NCI-H82 (cell line): Measurements from ENCODE around the gene CHST10.
A peak's percentile ranks its signal among the peaks of the same experiment; 100 is the strongest.

Source experiments
- DNase-seq: peaks from one replicate; lab custom pipeline; 2025; lab: John Stamatoyannopoulos, UW

The CHST10 gene

DNA sequence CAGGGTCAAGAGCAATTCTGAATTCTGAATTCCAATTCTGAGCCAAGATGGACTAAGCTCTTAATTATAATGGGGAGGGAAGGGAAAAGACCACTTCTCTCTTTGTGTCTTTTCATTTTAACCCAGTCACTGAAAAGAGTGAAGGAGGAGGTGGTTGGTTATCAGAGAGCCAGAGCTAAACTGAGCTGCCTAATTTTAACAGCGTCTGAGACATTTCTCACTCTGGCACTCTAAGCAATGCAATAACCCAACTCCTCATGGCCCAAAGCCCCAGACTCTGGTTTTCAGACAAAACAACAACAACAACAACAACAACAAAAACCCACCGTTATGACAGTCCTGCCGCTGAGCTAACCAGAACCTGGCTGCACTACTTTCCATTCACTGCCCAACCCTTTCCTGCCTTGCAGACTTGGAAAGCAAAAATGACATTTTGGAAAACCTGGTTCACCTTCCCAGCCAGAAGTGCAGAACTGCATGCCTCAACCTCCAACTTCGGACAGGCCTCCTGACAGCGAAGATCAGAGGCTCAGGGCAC lies 1.0 kb downstream of the CHST10 start:
- peak; percentile 31 for DNase-seq

DNA sequence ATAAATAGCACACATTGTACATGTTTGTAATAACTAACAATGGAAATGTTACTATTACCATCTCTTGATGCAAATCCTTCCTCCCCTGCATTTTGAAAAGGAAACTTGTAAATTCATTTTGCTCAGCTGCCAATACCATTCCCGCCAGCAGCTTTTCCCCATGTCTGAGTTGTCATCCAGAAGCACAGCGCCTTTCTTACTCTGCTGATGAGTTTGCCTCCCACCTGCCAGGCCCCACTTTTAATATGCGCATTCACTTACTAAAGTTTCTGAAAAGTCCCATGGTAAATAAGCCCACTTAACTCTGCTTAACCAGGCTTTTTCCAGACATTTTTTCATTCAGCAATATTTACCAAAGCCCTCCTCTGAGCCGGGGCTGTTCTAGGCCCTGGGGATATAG lies 3.9 kb downstream of the CHST10 start:
- DNase-seq: no peak

DNA sequence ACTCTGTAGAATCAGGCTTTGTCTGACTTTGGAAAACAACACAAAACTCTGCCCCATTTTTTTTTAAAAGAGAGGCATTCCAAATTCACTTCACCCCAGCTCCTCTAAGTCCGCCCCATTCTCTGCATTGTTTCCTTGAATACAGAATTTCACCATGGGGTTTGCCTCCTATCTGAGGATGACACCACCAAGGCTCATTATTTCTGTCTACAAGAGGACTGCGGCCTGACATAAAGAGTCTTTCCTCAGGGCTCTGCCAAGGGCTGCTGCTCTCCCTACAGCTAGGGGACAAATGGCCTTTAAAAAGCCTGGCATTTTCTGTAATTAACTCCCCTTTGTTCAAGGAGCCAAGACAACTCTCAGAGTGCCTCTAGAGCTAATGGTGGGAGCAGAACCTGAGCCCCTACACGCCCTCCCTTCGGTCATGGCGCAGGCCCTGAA lies 4.6 kb downstream of the CHST10 start:
- DNase-seq: no peak

DNA sequence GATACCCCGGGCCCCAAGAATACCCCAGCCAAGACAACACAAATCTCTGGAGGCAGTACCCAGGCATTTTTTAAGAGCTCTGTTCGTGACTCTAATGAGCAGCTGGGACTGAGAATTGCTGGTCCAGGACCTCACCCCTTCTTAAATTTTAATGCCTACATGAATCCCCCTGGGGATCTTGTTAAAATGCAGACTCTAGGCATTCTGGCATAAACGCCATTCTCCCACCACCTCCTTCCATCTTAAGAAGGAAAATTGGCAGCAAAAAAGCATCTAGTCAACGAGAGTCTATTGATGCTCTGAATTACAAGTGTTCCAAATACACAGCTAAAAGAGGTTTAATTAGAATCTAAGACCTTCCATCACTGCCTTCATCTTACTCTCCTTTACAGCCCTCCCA lies 5.0 kb downstream of the CHST10 start:
- DNase-seq: no peak

DNA sequence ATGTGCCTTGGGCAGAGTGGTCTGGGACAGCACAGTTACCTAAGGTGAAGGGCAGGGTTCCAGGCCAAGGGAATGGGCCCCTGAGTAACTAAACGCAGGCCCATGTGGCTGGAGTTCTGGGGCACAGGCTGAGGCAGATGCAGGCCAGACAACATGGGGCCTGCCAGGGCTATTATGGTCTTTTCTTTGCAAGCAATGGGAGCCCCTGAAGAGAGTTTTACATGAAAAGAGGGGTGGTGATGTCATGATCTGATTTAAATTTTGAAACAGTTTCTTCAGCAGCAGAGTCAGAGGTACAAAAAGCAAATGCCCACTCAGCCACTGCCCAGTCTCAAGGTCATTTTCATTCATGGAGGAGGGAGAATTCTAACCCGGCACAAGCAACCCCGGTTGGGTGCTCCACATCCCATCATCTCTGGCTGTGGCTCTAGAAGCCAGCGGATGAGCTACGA lies 5.6 kb downstream of the CHST10 start:
- no peak for DNase-seq

DNA sequence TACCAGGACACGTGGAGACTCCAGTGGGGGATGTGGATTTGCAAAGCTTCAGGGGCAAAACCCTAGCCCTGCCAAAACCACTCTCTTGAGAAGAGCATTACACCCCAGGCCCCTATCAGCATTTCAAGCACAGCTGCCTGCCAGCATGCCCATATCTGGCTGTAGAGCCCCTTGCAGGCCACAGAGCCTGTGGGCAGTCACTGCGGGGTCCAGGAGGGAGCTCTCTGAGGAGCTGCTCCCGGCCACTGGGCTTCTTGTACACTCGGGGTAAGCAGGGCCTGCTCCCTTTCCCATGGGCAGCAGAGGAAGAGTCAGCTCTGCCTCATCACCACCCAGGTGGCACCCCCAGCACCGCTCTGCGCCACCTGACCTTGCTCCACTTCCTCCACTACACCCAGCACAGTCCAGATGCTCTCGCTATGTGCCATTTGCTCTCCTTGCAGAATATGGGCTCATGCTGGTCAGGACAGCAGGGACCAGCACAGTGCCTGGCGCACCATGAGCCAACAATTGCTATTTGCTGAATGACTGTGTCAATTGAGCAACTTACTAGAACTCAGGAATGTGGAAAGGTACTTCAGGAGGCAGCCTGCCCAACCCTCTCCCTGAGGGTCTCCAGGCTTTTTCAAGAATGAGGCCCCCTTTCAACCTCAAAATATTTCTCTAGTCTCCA lies 7.4 kb downstream of the CHST10 start:
- no peak for DNase-seq

DNA sequence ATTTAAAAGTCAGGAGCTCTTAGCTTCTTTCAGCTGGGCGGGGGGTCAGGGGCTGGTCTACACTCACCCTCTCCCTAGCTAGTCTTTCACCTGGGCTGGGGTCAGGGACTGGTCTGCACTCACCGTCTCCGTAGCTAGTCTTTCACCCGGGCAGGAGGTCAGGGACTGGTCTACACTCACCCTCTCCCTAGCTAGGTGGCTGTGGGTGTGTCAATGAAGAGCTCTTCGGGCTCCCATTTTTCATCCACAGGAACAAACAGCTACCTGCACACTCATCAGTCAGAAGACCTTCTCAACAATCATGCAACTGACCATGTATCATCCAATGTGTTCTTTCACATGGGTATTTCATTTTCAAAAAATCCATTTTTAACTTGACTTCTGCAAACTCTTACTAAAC lies 8.0 kb downstream of the CHST10 start:
- DNase-seq: no peak

DNA sequence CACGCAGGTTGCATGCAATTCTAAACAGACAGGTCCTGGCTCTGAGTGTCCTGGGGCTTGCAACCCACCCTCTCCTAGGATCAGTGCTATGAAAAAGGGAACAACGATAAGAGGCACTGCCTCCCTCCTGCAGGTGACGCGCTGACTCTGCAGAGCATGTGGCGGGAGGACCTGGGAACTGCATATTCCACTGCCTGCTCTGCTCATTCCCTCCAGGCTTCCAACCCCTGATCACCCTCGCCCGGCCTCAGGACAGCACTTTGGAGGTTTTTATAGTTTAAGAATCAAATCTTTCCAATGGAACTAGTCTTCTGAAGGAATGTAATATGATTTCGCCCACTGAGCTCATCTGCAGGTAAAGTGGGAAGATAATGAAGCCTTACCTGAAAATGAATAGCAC lies 8.5 kb downstream of the CHST10 start:
- no peak for DNase-seq

DNA sequence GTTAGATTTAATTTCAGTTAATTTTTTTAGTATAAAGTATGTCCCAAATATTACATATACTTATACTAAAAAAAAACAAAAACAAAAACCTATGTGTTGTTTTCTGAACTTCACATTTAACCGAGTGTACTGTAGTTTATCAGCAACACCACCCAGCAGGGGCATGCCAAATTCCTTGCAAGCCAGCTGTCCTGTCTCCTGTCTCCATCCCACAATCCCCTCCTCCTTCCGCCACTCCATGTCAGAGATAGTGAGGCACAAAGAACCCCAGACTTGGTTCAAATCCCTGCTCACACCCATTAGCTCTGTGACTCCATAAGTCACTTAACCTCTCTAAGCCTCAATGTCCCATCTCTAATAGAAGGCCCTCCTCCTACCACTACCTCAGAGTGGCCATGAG lies 9.4 kb downstream of the CHST10 start:
- no peak for DNase-seq

DNA sequence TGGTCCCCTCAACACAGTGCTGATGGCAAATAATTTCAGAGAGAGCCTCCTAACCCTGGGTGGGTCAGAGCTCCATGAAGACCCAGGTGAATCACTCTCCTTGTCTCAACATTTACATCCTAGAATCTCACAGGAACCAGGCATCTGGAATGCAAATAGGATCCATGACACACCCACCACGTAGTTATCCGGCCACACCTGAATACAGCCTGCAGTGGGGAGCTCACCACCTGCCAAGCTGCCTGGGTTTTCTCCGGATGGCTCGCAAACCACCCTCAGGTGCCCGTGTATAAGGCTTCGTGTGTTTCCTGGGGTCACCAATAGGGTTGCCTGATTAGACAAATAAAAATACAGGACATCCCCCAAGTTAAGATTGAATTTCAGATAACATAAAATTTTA lies 9.9 kb downstream of the CHST10 start:
- DNase-seq: no peak

DNA sequence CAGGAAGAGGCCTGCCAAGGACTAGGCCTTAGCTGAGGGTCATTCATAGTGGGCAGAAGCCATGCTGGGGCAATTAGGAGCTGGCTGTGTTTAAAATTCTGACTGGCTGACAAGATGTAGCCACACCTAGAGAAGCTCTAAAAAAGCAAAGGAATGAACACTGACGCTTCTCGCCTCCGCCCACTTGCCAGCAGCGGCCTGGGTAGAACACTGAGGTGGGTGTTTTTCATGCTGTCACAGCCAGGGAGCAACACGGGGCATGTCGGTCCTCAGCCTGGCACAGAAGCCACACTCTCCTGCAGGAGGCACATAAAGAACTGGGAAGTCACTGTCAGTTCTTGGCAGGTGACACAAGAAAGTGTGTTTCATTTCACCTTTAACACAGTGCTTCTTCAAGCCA lies 10.4 kb downstream of the CHST10 start:
- no peak for DNase-seq

DNA sequence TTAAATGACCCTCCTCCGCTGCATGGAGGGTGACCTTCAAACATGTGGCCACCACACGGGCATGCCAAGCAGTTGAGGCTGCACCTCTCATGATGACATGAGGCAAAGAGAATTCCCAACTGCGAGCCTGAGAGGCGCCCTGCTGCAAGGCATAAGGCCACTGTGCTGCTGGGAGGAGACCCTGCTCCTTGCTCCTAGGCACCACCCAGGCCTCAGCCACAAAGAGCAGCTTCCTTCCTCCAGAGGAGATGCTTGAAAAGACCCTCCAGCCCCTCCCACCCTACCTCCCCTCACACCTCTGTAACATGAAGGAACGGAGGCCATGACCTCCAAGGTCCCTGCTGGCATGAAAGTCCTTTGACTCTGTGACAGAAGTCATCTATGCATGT lies 11.4 kb downstream of the CHST10 start:
- no peak for DNase-seq

DNA sequence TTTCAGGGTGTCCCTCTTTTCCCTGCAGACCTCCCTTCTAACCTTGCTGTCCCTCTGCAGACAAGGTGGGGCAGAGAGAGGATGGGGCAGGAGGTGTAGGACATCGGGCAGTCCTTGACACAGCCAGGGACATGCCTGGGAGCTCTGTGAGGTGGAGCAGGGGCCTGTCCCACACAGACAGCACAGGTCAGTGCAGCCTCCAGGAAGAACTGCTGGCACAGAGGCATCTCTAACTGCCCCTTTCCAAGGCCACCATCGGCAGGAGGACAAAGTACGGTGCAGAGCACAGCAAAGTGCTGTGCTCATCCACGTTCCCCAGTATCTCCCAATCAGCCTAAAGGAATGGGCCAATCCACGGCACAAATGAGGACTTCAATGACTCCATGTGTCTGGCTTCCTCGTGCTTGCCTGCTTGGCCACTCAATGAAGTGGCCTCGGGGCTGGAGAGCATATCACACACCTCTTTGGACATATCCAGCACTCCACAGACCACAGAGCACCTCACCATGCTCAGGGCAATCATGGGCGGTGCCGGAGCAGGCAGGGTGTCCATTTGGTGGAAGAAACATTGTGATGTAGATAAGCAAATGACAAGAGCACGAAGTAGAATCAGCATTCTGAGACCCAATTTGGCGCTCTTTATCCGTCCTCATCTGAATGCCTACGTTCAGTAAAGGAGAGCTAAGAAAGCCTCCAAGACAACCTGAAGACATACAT lies 11.9 kb downstream of the CHST10 start:
- no peak for DNase-seq

DNA sequence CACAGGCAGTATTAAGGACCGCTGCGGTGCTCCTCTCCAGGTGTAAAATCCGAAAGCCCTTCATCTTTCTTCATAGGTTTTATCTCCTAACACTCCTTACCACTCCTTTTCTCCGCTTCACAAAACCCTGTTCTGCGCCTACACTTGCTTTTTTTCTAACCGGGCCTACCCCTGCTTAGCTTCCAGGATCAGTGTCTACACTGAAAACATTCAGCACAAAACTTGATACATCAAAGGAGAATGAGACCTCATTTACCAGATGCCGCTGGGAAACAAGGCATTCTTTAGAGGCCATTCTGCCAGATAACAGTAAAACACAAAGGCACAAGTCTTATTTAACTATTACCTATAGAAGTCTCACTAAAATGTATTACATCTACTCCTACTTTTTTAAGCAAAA lies 13.1 kb downstream of the CHST10 start:
- DNase-seq: no peak

DNA sequence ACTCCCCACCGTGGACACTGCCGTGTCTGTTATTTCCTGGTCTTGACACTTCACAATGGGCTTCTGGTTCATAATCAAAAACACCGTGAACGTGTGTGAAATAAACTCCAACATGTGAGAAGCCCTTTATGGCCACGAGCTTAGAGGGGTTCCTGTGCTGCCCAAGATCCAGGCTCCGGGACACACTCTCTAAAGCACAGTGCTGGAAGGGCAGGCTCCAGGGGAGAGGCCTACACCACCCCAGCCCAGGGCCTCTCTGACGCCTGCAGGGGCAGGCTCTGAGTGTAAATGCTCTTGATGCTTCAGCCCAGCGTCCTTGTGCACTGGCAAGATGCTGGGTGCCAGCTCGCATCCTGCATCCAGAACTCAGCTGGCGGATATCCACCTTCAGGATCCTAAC lies 13.7 kb downstream of the CHST10 start:
- no peak for DNase-seq

DNA sequence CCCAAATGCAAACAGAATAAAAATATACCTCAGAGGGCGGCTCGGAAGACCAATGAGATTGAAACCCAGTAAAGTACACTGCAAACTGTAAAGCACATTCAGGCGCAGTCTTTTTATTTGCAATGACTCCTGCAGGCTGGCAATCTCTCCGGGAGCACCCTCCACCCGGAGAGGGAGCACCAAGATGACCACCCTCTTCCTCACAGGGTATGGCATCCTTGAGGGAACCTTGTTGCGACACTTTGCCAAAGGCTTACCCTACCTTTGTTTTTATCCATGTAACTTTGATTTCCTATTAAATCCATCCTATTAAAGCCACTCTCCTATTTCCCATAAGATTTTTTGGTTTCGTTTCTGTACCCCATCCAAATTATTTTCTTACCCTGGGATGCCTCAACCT lies 16.2 kb downstream of the CHST10 start:
- no peak for DNase-seq

DNA sequence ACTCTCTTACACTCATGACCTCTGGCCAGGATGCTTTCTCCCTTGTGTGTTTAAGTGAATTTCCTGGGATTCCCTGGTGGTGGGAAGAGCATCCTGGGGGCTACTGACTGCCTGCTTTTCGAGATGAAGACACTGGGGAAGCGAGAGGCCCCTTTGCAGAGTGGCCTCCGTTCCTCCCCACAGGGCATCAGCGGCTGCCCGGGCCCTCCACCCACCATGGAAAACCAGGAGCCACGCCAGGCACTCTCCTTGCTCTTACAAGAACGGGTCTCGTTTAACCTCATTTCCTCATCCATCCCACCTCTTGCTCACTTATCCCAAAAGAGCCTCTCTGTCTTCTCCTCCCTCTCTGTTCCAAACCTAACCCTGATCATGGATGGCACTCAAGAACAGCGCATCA lies 17.8 kb downstream of the CHST10 start:
- DNase-seq: no peak

DNA sequence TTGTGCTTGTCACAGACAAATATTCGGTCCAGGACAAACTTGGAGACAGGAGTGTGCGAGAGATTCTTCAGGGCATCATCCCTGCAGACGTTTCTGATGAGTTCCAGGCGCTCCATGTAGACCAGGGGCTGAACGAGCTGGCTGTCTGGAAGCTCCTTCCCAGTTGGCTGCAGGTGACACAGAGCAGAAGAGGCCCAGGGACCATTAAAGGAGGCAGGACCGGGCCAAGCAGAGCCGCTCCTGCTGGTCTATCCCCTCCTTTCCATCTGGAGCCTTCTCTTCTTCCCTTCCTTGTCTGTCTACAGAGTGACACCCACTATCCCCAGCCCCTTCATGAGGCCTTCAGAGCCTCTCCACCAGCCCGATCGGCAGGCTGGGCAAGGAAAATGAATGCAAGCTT lies 19.5 kb downstream of the CHST10 start:
- DNase-seq: no peak

DNA sequence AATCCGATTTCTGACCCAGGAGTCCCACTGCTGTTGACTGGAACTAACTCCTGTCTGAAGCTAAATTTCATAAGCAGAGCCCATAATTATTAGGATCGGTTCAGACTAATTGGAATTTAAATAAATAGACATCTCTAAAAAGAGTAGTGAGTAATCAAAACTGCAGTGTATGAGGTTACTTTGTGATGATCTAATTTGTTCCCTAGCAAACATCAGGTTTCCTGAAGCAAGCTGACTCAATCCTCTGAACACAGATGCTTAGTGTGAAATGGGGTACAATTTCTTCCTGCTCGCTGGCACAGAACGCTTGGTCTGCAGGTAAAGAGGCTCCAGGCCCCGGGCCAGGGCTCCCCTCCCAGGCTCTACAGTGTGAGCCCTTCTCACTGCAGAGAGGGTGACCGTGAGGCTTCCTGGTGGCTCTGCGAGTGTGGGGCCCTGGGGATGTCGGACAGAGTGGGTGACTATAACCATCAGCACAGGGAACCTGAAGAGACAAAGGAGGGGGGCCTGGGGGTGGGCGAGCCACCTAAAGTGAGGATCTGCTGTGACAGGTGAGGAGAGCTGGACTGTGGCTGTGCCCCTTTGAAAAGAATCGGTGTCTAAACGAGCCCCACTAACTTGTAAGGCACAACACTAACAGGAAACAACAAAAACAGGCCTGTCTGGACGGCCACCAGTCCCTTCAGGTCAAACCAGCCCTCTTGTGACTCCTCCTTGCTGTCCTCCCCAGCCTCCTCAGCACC lies 20.2 kb downstream of the CHST10 start:
- DNase-seq: no peak

DNA sequence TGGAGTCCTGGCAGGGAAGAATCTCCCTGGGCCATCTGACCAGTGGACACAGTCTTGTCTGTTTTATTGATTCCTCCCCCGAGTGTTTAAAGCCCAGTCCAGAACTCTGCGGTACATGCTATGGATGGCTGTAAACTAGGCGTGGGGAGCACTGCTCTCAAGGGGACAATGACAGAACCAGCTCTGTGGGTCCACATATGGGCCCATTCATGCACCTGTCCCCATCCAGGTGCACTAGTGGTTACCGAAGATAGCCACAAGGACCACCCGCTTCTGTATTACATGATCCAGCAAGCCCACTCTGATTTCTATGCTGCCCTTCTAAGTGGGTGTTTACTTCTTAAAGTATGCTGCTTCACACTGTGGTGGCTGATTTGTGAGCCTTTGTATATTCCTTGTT lies 21.0 kb downstream of the CHST10 start:
- DNase-seq: no peak

DNA sequence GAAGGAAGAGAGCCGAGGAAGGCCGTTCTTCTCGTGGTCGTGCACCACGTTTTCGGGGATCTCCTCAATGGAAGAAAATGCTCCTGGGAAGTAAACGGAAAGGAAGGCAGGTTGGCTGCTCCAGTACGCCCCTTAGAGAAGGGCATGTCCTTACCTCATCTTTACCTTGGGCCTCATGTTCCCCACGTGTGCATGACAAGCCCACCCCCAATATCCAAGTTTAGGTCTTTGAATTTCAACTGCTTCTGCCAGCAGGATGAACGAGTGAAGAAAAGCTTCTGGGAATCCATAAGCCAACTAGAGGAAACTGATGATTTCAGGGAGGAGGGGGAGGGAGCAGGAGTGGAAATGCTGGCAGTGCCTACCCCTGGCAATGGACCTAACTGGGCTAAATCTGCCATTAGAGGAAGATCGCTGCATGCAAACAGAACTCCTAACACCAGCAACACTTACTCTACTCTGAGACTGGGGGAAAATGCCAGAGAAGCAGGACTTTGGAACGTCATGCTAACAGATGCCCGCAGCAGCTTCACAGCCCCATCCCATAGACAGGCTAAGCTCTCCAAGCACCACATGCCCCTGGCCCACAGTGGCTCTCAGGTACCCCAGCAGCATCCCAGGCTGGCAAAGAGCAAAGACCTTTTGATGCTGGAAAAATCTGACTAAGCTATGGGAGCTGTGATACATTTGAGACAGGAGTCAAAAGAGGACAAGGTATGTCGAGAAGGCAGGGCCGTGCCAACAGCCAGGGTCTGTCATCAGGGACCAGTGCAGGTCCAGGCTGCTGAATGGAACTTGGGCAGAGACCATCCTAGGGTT lies 21.7 kb downstream of the CHST10 start:
- no peak for DNase-seq

DNA sequence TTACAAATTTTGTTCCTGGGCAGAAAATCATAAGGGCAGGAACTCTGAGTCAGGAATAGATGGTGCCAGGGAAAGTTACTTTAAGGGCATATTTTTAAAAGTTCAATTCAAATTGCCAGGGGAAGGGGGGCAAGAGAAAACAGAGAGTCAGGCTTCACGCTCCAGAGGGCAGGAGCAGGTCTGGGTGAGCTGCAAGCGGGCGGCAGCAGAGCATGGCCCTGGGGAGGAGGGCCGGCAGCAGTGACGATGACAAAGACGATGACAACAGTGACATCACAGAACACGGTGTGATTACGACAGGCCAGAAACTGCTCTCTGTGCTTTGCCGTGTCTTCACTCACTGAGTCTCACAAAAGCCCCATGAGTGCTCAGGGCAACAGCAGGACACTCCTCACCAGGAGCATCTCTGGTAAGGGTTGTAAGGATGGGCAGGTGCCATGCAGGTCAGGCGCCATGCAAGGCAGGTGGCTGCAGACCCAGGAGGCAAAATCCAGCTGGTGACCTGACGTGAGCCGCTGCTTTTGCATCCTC lies 23.3 kb downstream of the CHST10 start:
- DNase-seq: no peak
